SK-N-MC (cell line): ENCODE measurements around the gene KRT2.

Source experiments
- DNase-seq: peaks from one replicate; pipeline ENCODE4 v3.0.0-alpha.2; 2011; ENCODE audit warnings: low read depth, low spot score
- H3K27ac ChIP-seq: fragments of 200-600 bp; sonication (generic); 2 replicates; pipeline ENCODE4 v1.5.1; 2016; ENCODE audit warnings: mixed run types
- H3K36me3 ChIP-seq: fragments of 200-600 bp; sonication (generic); 2 replicates; pipeline ENCODE4 v1.6.1; 2017; ENCODE audit warnings: antibody characterized with exemption, low read length, mixed read lengths; ENCODE audit not compliant: insufficient read depth
- H3K4me3 ChIP-seq: fragments of 200-600 bp; sonication (generic); 2 replicates; pipeline ENCODE4 v1.5.1; 2016
- H3K9ac ChIP-seq: fragments of 200-600 bp; sonication (generic); 2 replicates; pipeline ENCODE4 v1.8.0; 2017; ENCODE audit warnings: mixed run types, mixed read lengths; ENCODE audit not compliant: insufficient read length
- H3K9me3 ChIP-seq: fragments of 200-600 bp; sonication (generic); 2 replicates; pipeline ENCODE4 v1.6.1; 2017; ENCODE audit warnings: low read depth, mild to moderate bottlenecking, antibody characterized with exemption, low read length, moderate library complexity, mixed read lengths
- EZH2 ChIP-seq: fragments of 200-600 bp; sonication (generic); IDR thresholded peaks from one replicate; pipeline ENCODE4 v1.6.1; 2017; ENCODE audit warnings: antibody characterized with exemption
- FOXP2 ChIP-seq: optimal IDR thresholded peaks from 2 replicates; pipeline ENCODE3; 2011; ENCODE audit warnings: mild to moderate bottlenecking, moderate library complexity; ENCODE audit not compliant: insufficient read depth; ENCODE audit errors: extremely low read length, control extremely low read depth
- POLR2AphosphoS5 ChIP-seq: IDR thresholded peaks from 2 replicates; pipeline ENCODE4 v1.6.1; 2012; ENCODE audit warnings: mild to moderate bottlenecking, low read depth, low read length, borderline replicate concordance

KRT2 gene

GRCh38 chr12:52662918-52663229 is 10.9 kb upstream of the KRT2 start:
- Histone ChIP-seq H3K9me3 (no peaks in the 10 kb centered on the region), H3K4me3 (no peak overlapping the region), H3K27ac (no peak overlapping the region), H3K36me3 (no peaks in the 10 kb centered on the region), H3K9ac (no peak overlapping the region)
- no peak for TF ChIP-seq FOXP2
- no peak for TF ChIP-seq EZH2
- no peak for TF ChIP-seq POLR2AphosphoS5
- no peak for DNase-seq

- H3K27ac ChIP-seq, result no peak overlapping the region
- H3K36me3 ChIP-seq, result no peaks in the 10 kb centered on the region
- no peak for DNase-seq
- no peak overlapping the region for H3K9ac ChIP-seq
- H3K4me3 ChIP-seq, result no peak overlapping the region
- TF ChIP-seq EZH2, result no peak
- TF ChIP-seq FOXP2, result no peak
- no peak for TF ChIP-seq POLR2AphosphoS5
- H3K9me3 ChIP-seq, result no peaks in the 10 kb centered on the region
Measured at GRCh38 chr12:52662093-52662917, 10.3 kb upstream of the KRT2 start.

DNA sequence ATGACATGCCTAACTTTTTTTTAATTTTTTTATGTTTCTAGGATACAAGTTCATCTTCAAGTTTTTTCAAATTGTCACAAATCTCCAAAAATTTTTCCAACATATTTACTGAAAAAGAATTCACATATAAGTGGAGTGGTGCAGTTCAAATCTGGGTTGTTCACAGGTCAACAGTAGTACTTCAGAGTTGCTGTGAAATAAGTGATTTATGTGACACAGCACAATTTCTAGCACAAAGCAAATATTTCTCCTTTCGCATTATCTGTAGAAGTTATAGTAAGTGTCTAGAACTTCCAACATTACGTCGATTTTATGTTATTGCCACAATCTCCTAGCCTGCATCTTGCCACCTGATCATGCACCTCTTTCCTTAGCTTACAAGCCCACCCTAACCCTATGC is 9.7 kb upstream of the KRT2 start:
- DNase-seq, result no peak
- Histone ChIP-seq H3K36me3 (no peaks in the 10 kb centered on the region), H3K4me3 (no peak overlapping the region), H3K27ac (no peak overlapping the region), H3K9me3 (no peaks in the 10 kb centered on the region), H3K9ac (no peak overlapping the region)
- TF ChIP-seq EZH2 (no peak), POLR2AphosphoS5 (no peak), FOXP2 (no peak)

- Histone ChIP-seq H3K9me3 (no peaks in the 10 kb centered on the region), H3K27ac (no peak overlapping the region), H3K4me3 (no peak overlapping the region), H3K36me3 (no peaks in the 10 kb centered on the region), H3K9ac (no peak overlapping the region)
- no peak for DNase-seq
- TF ChIP-seq POLR2AphosphoS5, result no peak
- no peak for TF ChIP-seq EZH2
- TF ChIP-seq FOXP2, result no peak
Measured at GRCh38 chr12:52660934-52661499, 9.0 kb upstream of the KRT2 start.

DNA sequence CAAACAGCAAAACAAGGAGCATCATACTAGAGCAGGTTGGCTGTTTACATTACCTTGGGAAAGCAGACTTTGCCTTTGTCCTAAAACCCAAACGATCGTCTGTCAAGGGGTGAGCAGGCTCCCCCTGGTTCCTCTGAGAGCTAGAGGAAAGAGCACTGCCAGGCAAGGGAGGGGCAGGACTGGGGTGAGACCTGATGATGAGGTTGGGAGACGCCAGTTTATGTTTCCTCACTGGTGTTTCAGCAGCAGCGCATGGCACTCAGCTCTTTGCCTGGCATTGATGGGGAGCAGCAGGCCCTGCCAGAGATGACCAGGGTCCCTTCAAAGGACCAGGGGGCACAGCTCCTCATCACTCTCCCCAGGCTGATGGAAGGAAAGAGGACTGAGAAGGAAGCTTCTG is 7.9 kb upstream of the KRT2 start:
- H3K27ac ChIP-seq, result no peak overlapping the region
- no peak for DNase-seq
- no peaks in the 10 kb centered on the region for H3K36me3 ChIP-seq
- H3K4me3 ChIP-seq, result no peak overlapping the region
- H3K9me3 ChIP-seq, result no peaks in the 10 kb centered on the region
- no peak overlapping the region for H3K9ac ChIP-seq
- no peak for TF ChIP-seq POLR2AphosphoS5
- TF ChIP-seq FOXP2, result no peak
- TF ChIP-seq EZH2, result no peak

DNA sequence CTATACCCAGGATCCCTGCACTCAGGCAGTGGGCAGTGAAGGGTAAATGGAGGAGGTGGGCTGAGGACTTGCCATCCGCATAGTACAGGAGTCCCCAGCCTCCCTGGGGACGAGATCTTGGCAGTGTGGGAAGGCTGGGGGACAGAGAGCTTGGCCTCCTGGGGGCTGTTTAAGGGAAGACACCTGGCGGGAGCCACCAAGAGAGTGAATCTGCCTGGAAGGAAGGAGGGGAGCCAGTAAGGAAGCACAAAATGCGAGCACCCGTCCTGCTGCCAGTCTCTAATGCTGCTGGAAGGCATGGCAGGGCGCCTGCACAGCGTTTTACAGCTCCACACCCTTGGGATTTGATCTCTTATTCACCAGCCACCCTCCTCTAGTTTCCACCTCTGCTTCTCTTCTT is 7.4 kb upstream of the KRT2 start:
- no peak overlapping the region for H3K4me3 ChIP-seq
- no peak for DNase-seq
- no peaks in the 10 kb centered on the region for H3K36me3 ChIP-seq
- H3K9me3 ChIP-seq, result no peaks in the 10 kb centered on the region
- no peak overlapping the region for H3K27ac ChIP-seq
- TF ChIP-seq EZH2, result no peak
- no peak for TF ChIP-seq FOXP2
- H3K9ac ChIP-seq, result no peak overlapping the region

- H3K36me3 ChIP-seq, result no peaks in the 10 kb centered on the region
- no peaks in the 10 kb centered on the region for H3K9me3 ChIP-seq
- no peak for TF ChIP-seq POLR2AphosphoS5
- no peak for TF ChIP-seq EZH2
- TF ChIP-seq FOXP2, result no peak
- no peak overlapping the region for H3K27ac ChIP-seq
- no peak for DNase-seq
- no peak overlapping the region for H3K4me3 ChIP-seq
- no peak overlapping the region for H3K9ac ChIP-seq
Measured at GRCh38 chr12:52658196-52658595, 6.2 kb upstream of the KRT2 start.

DNA sequence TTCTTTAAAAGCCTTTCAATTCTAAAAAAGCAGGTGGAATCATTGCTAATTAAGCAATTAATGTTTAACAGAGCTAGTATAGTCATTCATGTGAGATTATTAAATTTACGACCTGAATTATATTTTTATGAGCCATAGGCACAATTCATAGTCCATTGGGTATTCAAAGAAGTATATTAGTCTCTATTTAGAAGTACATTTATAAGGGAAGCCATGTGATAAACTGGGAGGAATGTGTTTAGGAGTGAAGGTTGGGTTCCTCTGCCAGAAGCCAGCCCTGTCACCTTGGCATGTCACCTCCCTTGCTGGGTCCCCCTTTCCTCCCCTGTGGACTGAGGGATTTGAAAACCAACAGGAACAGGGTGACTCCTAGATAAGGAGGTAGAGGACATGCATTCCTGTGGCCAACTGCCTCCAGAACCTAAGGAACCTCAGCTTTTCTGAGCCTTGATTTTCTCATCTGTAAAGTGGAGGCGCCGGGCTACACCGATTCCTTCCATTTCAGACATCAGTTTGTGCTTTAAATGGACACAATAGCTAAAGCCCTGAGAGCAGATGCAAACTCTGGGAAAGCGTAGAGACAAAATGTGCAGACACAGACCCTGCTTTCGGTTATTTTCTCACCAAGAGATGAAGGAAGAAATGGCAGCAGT is 5.4 kb upstream of the KRT2 start:
- Histone ChIP-seq H3K4me3 (no peak overlapping the region), H3K9ac (no peak overlapping the region), H3K9me3 (no peaks in the 10 kb centered on the region), H3K36me3 (no peaks in the 10 kb centered on the region), H3K27ac (no peak overlapping the region)
- TF ChIP-seq FOXP2 (no peak), EZH2 (no peak)
- no peak for DNase-seq
